ENCODE data around the gene CAMTA1.

Gene CAMTA1

DNA sequence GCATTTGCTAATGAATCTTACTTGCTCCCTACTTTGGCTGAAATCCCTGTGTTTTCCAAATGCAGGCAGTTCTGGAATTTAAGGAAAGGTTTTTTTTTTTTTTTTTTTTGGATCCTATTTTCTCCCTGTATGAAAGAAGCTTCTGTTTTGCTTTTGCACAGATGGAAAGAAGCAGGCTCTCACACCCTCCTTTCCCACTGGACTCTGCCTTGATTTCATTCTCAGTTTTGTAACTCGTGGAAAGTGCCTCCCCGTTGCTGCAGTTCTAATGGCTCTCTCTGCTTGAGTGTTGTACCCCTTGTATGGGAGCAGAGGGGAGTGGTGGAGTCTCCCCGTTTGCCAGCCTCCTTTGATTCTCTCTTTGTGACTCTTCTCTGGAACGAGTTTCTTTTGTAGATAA lies 291.9 kb downstream of the CAMTA1 start:
- no peak for DNase-seq (ENCODE audit: low spot score)

DNA sequence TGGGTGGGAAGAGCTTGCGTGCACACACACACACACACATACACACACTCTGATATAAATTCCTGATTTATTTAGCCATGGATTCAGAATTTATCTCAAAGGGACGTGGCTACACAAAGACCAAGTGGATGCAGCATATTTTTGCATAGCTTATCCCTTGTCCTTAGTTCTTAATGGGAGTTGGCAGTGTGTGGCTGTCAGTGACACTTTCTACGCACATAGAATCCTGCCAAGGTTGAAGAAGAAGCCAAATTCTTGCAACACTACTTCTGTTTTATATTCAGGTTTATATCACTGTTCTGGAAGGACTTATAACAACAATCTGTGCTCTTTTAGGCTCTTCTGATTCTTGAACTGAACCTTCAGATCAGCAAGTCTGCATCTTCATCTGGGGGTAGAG lies 292.7 kb downstream of the CAMTA1 start:
- DNase-seq (ENCODE audit: low spot score): no peak

DNA sequence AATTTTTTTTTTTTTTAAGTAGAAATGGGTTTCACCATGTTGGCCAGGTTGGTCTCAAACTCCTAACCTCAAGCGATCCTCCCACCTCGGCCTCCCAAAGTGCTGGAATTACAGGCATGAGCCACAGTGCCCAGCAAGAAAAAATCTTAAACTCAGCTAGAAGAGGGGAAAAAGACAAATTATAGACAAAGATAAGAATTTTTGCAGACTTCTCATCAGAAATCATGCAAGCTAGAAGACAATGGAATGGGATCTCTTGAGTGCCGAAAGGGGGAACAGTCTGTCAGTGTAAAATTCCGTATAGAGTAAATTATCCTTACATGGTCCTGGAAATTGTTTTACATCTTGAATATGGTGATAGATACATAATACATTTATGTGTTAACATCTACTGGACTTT lies 294.4 kb downstream of the CAMTA1 start:
- no peak for DNase-seq (ENCODE audit: low spot score)

DNA sequence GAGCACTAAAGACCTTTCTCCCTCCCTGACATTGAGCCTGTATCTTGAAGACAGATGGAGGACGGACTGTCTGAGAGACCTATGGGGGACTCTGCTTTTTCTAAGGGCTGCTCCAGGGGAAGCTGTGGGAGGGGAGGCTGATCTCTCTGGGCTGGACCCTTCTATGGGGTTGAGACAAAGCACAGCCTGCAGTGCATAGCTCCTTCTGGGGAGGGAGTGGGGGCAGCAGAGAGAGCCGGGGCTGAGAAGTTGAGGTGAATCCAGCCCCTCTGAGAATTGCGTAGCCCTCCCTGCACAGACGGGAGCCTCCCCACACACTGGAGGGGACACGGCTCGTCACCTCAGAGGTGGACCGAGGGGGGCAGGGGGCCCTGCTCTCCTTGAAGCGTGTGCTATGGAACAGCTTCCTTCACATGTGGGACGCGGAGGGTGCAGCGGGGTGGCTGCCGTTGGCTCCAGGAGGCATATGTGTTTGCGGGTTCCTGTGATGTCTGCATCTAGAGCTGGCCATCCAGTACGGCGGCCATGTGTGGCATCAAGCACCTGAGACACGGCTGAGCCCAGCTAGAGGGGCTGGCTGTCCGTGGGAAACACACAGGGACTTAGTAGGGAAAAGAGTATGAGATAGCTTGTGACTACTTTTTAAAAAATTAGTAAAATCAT lies 299.1 kb downstream of the CAMTA1 start:
- DNase-seq (ENCODE audit: low spot score): no peak

DNA sequence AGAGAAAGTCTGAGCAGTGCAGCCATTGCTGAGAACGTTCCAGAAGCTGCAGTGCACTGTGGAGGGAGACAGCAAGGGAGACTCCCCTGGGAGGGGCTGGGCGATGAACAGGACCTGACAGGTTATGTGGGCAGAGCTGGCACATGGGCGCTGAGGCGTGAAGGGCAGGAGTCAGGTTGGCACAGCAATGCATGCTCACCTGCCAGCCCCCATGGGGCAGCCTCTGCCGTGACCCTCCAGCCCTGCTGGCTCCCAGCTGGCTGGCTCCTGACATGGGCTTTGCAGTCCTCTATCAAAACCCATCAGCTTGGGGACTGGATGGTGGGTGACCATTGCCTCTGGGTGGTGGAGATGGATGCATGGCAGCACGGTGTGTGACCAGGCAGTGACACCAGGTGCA lies 300.3 kb downstream of the CAMTA1 start:
- DNase-seq (ENCODE audit: low spot score): no peak

DNA sequence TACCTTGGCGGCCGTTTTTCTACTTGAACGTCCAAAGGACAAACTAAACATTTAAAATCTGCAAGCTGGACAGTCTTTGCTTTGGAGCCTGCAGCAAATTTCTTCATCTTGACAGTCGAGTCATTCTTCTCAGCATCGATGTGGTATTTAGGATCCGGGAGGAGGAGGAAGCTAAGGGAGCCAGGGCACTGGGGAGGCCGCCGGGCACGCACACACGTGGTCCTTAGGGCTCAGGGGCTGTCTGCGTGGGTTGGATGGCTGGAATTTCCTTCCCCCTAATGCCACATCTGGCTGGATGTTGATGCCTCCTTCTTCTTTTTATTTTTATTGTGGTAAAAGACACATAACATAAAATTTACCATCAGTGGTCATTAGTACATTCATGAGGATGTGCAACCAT lies 300.9 kb downstream of the CAMTA1 start:
- DNase-seq (ENCODE audit: low spot score): no peak

DNA sequence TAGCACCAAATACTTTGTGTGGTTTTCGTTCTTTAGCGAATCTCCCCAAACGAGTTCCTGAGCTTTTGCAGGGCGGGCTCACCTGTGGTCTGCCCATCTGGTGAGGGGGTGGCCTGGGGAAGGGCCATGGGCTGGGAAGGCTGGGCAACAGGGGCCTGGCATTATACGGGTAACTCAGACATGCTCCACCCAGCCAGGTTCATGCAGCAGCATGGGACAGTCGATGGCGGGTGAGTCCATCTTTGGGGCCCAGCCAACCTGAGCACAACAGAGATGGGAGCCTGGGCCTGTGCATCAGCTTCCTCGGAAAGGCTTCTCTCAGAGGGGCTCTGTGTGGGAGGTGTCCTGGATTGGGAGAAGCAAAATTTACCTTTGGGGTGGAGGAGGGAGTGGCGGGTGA lies 302.6 kb downstream of the CAMTA1 start:
- DNase-seq (ENCODE audit: low spot score): no peak

DNA sequence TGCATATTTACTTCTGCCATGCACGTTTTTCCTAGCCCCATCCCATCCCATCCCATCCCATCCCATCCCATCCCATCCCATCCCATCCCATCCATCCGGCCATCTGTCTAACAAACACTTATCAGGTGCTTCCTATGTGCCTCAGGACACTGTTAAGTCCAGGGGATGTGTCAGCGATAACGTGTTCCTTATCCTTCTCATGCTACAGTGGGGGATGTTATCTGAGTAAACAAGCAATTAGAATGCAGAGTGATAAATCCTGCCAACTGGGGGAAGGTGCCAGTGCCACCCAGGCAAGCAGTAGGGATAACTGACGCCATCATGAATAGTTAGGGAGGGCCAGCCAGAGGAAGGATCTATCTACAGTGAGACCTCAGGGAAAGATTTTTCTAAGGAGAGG lies 304.2 kb downstream of the CAMTA1 start:
- DNase-seq (ENCODE audit: low spot score): no peak

DNA sequence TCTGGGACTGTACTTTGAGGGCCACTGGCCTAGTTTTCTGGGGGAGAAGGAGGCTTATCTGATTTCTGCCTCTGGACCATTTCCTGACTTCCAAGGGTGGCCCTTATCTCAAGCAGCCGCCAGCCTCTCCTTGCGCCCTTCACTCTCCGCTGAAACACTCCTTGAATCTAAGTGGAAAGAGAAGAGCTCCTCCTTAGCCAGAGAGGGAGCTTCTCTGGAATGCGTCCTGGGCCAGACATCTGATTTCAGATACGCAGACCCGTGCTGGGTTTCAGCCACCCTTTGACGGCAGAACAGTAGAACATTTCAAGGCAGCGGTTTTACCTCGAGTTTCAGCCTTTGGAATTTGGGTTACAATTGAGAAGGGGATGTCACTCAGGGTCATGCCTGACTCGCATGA lies 308.0 kb downstream of the CAMTA1 start:
- DNase-seq (ENCODE audit: low spot score): no peak

DNA sequence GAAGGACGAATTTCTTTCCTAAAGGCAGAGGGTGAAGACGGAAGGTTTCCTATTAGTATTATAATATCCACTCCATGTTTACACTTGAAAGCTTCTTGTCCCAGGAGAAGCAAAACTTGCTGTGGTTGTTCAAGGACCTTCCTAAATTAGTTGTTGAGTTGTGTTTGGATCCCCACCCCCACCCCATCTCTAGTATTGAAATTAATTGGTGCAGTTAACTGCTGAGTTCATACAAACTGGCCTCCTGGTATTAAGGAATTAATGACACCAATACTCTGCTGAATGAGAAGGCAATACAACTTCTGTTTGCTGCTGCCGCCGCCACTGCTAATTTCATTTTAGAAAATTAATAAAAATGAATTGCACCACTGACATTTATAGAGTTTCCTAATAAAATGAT lies 308.8 kb downstream of the CAMTA1 start:
- DNase-seq (ENCODE audit: low spot score): no peak

DNA sequence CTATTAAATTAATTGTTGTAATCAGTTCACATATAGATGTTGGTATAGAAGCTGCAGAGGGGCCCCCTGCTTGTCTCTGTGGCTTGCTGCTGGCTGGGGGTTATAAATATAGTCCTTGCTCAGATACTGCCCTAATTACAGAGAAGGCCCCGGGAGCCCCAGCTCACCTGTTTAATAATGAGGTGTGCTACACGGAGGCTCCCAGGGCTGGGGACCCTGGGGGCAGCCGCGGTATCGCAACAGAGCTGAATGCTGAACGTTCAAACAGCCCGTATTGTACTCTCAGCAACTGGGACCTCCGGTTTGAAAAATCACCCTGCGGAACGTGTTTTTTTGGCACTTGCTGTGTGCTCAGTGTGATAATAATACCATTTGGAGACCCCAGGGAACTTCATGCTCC lies 309.3 kb downstream of the CAMTA1 start:
- no peak for DNase-seq (ENCODE audit: low spot score)

DNA sequence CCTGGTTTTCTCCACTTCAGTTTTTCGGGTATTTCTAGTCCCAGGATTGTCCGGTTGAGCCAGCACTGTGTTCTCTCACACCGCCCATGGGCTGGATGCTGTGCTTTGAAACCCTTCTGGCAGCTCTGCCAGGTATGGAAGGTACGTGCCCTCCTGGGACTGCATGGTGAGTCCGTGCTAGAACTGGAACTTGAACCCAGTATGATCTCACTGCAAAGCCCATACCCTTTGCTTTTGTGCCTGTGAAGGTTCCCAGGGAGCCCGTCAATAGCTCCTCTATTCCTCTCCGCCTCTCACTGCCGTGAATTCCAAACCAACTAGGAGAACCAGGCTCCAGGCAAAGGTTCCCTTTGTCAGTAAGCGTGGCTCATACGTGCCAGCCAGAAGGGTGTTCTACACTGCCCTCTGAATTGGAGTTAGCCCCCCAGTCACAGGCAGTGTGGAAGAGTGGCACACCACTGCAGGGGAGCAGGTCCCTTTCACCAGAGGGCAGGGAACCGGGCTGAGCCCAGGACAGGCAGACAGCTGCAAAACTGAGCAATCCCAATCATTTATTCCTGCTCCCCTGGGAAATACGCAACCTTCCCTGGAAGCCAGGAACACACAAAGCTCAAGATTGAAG lies 310.2 kb downstream of the CAMTA1 start:
- no peak for DNase-seq (ENCODE audit: low spot score)

DNA sequence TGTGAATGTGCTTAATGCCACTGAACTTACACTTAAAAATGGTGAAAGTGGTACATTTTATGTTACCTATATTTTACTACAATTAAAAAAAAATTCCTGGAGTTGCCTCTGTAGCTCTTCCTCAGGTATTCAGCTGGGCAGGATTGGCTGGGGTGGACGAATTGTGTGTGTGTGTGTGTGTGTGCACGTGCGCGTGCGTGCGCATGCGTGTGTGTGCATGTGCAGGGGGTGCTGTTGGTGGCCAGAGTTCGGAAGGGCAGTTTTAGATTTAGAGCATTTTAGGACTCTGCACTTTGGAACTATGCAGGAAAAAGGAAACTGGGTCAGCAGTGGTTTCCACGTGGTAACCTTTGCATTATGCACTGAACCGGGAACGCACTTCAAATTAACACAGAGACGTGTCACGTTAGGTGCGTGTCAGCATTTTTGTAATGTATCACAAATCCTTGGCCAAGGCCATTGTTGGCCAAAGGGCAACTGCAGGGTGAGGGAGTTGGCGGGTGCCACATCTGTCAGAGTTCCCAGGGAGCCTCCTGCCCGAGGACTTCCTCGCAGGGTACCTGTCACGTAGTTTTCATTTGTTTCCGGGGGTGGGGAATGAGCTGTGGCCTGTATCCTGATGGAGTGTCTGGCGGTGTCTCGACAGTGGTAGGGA lies 312.8 kb downstream of the CAMTA1 start:
- no peak for DNase-seq (ENCODE audit: low spot score)

DNA sequence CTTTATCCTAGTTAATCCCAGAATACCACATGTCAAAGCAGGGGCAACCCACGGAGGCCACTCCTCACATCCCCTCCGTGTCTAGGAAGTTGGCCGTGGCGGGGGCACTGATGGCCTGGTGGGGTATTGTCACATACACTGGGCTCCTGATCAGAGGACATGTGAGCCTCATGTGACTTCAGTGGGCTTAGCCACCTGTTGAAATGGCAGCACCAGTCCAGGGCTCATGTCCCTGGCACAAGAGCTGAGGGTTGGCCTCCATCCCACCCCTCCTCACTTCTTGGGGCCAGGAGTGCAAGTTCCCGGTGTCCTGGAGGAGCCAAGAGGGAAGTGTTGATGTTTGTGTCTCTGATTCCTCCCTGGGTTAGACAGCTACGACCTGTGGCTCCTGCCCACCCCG lies 313.4 kb downstream of the CAMTA1 start:
- no peak for DNase-seq (ENCODE audit: low spot score)

DNA sequence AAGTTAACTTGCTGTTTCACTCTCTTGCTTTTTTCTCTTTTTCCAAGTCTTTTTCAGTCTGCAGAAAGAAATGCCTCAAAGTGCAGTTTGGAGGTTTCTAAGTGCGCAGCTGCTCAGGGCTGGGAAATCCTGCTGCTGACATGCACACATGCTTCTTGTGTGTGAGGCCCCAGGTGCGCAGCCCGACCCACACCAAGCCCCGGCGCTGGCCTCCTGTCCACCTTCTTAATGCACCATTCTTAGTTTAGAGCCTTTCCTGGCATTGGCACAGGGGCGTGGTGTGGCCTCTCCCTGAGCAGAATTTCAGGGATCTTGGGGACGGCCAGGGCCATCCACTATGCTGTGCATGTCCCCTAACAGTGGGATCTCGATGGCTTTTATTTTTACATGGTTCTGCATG lies 315.2 kb downstream of the CAMTA1 start:
- DNase-seq (ENCODE audit: low spot score): no peak

DNA sequence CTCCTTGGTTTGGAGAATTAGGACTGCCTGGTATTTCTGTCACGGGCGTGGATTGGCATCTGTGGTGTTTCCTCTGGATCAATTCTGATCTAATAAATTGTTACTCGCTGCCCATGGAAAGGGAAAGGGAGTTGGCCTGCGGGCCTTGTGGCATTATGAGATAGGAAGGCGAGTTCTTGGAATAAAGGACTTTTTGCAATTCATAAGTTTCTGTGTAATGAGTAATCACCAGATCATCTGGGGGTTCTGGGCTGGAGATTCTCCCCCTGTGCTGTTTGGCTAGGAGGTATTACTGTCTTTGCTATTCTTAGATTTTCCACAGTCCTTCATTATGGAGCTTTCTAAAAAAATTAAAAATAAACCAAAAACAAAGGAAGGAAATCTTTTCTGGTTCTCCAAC lies 315.9 kb downstream of the CAMTA1 start:
- DNase-seq (ENCODE audit: low spot score): no peak

DNA sequence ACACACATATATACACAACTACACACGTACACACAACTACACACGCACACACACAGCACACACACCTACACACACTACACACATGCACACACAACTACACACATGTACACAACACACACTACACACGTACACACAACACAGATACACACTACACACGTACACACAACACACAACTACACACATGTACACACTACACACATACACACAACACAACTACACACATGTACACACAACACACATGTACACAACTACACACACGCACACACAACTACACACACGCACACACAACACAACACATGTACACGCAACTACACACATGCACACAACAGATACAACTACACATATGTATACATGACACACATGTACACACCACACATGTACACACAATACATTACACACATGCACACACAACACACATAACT lies 318.1 kb downstream of the CAMTA1 start:
- DNase-seq (ENCODE audit: low spot score): no peak

DNA sequence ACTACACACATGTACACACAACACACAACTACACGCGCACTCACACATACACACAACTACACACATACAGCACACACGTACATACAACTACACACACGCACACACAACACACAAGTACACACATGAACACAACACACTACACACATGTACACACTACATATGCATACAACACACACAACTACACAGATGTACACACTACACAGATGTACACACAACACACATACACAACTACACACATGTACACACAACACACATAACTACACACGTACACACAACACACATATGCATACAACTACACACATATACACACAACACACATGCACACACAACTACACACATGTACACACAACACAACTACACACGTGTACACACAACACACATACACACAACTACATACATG lies 318.6 kb downstream of the CAMTA1 start:
- DNase-seq (ENCODE audit: low spot score): no peak

DNA sequence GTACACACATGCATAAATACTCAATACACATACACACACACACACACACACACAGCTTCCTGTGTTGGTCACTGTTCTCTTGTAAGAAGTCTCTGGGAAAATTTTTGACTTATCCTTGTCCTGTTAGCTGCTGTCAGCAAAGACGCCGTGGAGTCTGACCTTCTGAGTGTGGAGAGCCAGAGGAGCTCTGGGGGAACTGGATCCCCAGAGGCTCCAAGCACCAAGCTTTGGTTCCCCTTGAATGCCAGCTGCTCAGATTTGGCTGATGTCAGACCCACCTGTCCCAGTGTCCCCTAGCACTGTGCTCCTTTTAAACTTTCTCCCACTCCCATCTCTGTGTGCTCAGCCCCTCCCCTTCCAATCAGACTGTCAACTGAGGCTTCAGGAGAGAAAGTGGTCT lies 319.1 kb downstream of the CAMTA1 start:
- no peak for DNase-seq (ENCODE audit: low spot score)

DNA sequence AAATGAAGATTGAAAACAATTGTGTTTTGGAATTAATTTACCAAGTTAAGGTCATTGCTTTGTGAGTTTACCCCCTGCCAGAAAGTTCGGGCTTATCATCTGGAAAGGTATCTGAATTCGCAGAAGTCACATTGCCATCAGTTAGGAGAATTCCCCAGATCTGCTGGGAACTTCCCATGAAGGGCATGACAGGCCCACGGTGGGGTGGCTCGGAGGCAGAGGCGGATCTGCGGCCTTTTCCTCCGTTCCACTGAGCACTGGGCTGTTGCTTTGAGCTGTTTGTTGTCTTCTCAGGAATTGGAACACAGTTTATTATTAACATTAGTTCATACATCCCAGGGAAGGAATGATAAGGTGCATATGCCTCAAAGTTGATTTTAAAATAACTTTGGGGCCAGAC lies 320.0 kb downstream of the CAMTA1 start:
- DNase-seq (ENCODE audit: low spot score): no peak

DNA sequence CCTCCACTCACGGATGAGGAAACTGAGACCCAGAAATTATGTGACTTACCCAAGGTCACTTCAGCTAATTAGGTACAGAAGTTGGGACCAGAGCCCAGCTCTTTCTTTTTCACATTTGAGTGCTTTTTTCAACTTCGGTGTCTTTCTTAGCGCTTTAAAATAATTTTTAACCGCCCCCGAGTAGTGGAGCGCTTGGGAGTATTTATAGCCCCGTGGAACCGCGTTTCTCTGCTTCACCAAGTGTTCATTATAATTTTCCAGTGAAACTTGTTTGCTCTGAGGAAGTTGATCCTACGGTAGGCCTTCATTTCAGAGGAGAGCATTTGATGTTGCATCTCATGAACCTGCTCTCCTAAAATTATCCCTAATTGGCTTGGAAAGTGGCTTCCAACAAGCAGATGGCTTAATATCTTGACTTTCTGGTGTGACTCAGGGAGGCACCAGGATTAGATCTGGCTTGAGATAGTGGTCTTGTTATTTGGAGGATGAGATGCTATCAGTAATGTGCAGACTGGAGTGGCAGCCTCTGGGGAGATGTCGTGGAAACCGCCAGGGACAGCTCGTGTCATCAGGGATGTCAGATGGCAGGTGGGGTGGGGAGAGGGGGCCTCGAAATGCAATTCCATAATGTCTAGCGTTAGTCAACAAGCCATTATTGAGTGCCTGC lies 321.3 kb downstream of the CAMTA1 start:
- no peak for DNase-seq (ENCODE audit: low spot score)

DNA sequence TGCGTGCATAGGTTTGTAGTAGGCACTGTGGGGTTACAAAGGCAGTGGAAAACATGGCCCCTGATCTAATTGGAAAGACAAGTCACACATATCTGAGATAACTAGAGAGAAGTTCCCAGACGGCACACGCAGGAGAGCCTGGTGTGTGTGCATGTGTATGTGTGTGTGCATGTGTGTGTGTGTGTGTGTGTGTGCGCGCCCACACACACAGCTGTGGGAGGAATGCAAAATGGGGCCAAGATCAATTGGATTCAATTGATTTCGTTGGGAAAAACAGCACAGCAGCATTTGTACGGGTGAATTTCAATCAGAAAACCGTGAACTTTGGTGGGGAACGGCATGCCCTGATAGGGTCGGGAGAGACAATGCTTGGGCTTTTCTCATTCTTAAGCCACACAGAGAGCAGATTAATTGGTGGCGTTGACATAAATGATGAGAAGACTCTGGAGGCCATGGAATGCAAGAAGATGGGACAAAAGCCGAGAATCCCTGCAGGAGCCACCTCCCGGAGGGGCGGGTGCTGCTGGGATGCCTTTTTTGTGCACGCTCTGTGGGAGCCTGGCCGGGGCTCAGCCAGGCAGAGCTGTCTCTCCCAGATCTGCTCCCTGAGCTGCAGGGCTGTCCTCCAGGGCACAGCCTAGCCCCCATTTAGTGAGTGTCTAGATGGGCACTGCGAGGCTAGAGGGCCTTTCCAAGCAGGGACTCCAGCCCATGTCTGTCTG lies 322.0 kb downstream of the CAMTA1 start:
- DNase-seq (ENCODE audit: low spot score): no peak

DNA sequence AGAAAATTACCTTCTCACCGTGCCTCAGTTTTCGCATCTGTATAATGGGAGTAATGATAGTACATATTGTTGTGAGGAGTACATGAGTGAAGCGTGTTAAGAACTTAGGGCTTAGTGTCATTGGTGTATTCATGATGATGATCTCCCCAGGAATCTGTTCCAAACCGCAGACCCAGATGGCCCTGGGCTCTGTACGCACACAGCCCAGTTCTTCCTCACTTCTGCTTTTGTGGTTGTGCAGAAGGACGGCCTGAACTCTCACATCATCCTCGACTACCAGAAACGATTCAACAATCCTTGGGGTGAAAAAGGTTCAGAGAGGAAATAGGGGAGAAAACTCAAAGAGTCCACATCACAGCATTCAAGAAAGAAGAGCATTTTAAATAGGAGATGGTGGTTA lies 323.0 kb downstream of the CAMTA1 start:
- no peak for DNase-seq (ENCODE audit: low spot score)

All from HuH-7.5 (cell line).